ENCODE measurements around the gene SLC30A1. TPM values are rescaled to one million over a fixed set of nuclear protein-coding genes. Genes with fewer than 3 reads are reported as not detected.

Gene SLC30A1
- total RNA-seq, 2 donors from 2014 or later = 12.5 to 22.0 TPM

DNA sequence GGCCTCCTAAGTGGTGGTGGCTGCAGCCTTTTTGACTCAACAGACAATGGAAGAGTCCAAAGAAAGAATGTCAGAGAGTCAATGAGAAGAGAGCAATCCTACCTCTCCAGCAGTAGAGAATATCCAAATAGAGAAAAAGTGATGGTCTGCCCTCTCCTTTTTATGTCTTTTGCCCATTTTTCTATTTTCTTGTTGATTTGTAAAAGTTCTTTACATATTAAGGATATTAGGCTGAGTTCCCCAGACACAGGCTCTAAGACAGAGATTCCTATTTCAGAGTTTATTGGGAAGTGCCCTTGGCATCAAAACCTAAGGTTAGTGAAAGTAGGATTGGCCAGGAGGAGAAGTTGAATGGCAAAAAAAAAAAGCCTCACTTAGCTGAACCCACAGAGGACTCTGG is 20.3 kb upstream of the SLC30A1 start:
- no peaks in the 10 kb centered on the region for H3K36me3 ChIP-seq
- H3K27me3 ChIP-seq (replicated peaks; ENCODE audit: insufficient read depth) = no peaks in the 10 kb centered on the region
- intact Hi-C loops (cut with DNase I) = no loop called here
- no peak overlapping the region for H3K4me3 ChIP-seq
- H3K4me1 ChIP-seq (replicated peaks) = peaks cover 9% of the 10 kb centered on the region
- TF ChIP-seq, protein P1, sequence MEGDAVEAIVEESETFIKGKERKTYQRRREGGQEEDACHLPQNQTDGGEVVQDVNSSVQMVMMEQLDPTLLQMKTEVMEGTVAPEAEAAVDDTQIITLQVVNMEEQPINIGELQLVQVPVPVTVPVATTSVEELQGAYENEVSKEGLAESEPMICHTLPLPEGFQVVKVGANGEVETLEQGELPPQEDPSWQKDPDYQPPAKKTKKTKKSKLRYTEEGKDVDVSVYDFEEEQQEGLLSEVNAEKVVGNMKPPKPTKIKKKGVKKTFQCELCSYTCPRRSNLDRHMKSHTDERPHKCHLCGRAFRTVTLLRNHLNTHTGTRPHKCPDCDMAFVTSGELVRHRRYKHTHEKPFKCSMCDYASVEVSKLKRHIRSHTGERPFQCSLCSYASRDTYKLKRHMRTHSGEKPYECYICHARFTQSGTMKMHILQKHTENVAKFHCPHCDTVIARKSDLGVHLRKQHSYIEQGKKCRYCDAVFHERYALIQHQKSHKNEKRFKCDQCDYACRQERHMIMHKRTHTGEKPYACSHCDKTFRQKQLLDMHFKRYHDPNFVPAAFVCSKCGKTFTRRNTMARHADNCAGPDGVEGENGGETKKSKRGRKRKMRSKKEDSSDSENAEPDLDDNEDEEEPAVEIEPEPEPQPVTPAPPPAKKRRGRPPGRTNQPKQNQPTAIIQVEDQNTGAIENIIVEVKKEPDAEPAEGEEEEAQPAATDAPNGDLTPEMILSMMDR (IDR thresholded peaks at IDR 0.05) = no peak
- TF ChIP-seq POLR2A (IDR thresholded peaks at IDR 0.05) (no peak), POLR2AphosphoS5 (IDR thresholded peaks at IDR 0.05) (no peak)
- DNase-seq (ENCODE audit: low spot score) = no peak
- no peaks in the 10 kb centered on the region for H3K9me3 ChIP-seq
- no peak overlapping the region for H3K27ac ChIP-seq

DNA sequence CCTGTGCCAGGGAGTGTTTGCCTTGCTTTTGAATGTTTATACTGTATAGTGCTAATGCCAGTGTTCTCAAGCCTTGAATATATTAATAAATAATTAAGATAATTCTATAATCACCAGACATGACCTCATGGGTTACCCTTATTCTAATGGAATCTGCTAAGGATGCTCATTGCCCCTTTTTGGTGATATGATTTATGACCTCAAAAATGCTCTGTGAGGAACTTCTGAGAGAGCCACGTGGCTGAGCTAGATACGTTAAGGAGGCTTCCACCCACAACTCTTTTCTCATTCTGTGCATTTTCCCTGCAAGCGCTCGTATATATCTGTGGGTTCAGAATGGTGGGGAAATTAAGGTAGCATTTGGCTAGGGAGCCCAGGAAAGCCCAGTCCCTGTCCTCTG is 19.6 kb upstream of the SLC30A1 start:
- TF ChIP-seq POLR2AphosphoS5 (IDR thresholded peaks at IDR 0.05) (no peak), POLR2A (IDR thresholded peaks at IDR 0.05) (no peak)
- TF ChIP-seq, protein P1 (IDR thresholded peaks at IDR 0.05) = no peak
- Histone ChIP-seq H3K4me1 (replicated peaks) (peaks cover 9% of the 10 kb centered on the region), H3K9me3 (no peaks in the 10 kb centered on the region), H3K4me3 (no peak overlapping the region), H3K36me3 (no peaks in the 10 kb centered on the region), H3K27ac (no peak overlapping the region), H3K27me3 (replicated peaks; ENCODE audit: insufficient read depth) (no peaks in the 10 kb centered on the region)
- intact Hi-C loops (cut with DNase I) = no loop called here
- 95% methylated on average over 4 of the region's 4 CpGs for WGBS
- DNase-seq (ENCODE audit: low spot score) = no peak

DNA sequence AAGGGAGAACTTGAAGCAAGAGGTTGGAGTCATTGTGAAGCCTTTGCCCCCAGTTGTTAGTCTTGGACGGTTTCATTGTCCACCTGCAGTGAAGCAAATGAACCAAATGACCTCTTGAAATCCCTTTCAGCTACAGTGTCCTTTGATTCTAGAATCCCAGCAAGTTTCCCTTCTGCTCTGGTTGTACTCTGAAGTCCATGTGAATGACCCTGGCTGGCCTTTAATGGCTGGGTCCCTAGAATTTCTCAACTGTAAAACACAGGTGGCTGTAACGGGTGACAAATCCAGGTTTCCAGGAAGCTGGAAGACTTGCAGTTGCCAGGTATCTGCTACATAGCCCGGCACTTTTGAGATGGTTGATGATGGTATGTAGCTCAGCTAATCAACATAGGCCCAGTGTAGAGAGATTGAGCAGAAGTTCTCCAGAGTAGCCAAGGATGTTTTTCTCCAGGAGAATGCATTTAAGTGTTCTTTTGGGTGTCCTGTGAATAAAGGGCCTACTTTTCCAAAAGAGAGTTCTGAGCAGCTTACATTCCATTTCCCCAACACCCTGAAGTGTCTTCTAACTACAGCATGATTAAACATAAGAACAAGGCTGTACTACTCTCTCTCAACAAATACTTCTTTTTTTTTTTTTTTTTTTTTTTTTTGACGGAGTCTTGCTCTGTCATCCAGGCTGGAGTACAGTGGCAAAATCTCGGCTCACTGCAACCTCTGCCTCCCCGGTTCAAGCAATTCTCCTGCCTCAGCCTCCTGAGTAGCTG is 17.6 kb upstream of the SLC30A1 start:
- peaks cover 4% of the 10 kb centered on the region for H3K4me1 ChIP-seq (replicated peaks)
- no peak overlapping the region for H3K4me3 ChIP-seq
- H3K27me3 ChIP-seq (replicated peaks; ENCODE audit: insufficient read depth) = no peaks in the 10 kb centered on the region
- H3K27ac ChIP-seq = no peak overlapping the region
- intact Hi-C loops (cut with DNase I) = no loop called here
- 83% methylated on average over 6 of the region's 6 CpGs for whole genome bisulfite sequencing
- TF ChIP-seq POLR2A (IDR thresholded peaks at IDR 0.05) (no peak), POLR2AphosphoS5 (IDR thresholded peaks at IDR 0.05) (no peak)
- TF ChIP-seq, protein P1 (IDR thresholded peaks at IDR 0.05) = no peak
- no peaks in the 10 kb centered on the region for H3K9me3 ChIP-seq
- no peak for DNase-seq (ENCODE audit: low spot score)
- no peaks in the 10 kb centered on the region for H3K36me3 ChIP-seq

DNA sequence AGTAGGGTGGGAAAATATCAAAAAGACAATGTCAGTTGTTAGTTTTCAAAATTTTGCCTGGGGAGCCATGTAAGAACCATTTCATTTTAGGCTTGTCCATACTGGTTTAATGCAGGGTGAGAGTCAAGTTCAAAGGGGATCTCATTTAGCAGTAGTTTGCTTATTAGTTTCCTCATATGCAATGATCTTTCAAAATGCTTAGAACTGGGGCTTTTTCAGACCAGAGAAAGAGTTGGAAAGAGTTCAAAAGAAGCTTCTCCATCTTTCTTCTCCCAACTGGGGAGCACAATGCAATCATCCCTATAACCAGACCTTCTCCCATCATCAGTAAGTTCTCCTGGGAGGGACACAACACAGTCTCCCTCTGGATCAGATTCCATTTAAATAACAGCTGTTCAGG is 16.5 kb upstream of the SLC30A1 start:
- intact Hi-C loops (cut with DNase I) = no loop called here
- no peak overlapping the region for H3K27ac ChIP-seq
- no peak for TF ChIP-seq POLR2AphosphoS5 (IDR thresholded peaks at IDR 0.05)
- no peak for TF ChIP-seq POLR2A (IDR thresholded peaks at IDR 0.05)
- TF ChIP-seq, protein P1 (IDR thresholded peaks at IDR 0.05) = no peak
- no peak overlapping the region for H3K4me3 ChIP-seq
- peaks cover 4% of the 10 kb centered on the region for H3K4me1 ChIP-seq (replicated peaks)
- no peak for DNase-seq (ENCODE audit: low spot score)
- H3K27me3 ChIP-seq (replicated peaks; ENCODE audit: insufficient read depth) = no peaks in the 10 kb centered on the region
- H3K9me3 ChIP-seq = no peaks in the 10 kb centered on the region
- H3K36me3 ChIP-seq = no peaks in the 10 kb centered on the region

DNA sequence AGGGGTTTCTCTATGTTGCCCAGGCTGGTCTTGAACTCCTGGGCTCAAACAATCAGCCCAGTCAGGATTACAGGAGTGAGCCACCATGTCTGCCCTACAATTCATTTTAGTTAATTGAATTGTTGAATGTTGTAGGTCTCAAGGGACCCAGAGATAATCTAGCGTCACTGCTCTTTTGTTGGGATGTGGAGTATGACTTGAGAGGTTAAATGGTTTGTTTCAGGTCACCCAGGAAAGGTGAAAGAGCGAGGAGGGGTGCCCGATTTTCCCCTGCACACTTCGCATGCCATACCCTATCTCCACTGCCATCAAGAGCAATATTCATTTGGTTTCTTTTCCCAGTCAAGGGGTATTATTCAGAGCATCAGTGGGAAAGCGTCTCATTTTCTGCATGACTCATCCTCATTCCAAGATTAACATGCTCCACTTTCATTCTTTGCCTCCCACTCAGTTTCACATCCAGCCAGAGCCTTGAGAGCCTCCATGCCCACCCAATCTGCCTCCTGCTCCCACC is 13.1 kb upstream of the SLC30A1 start:
- no peaks in the 10 kb centered on the region for H3K9me3 ChIP-seq
- DNase-seq (ENCODE audit: low spot score) = no peak
- intact Hi-C loops (cut with DNase I) = no loop called here
- H3K4me1 ChIP-seq (replicated peaks) = peaks cover 4% of the 10 kb centered on the region
- no peaks in the 10 kb centered on the region for H3K36me3 ChIP-seq
- TF ChIP-seq POLR2A (IDR thresholded peaks at IDR 0.05) (no peak), POLR2AphosphoS5 (IDR thresholded peaks at IDR 0.05) (no peak)
- TF ChIP-seq, protein P1 (IDR thresholded peaks at IDR 0.05) = no peak
- H3K27me3 ChIP-seq (replicated peaks; ENCODE audit: insufficient read depth) = no peaks in the 10 kb centered on the region
- no peak overlapping the region for H3K27ac ChIP-seq
- H3K4me3 ChIP-seq = no peak overlapping the region
- WGBS = 51% methylated on average over 5 of the region's 5 CpGs
